Astrocyte (in vitro differentiated cells and primary cell): Measurements from ENCODE around the gene DSCAM. TPM values are rescaled to one million over a fixed set of nuclear protein-coding genes. Genes with fewer than 3 reads are reported as not detected.

Experiments used
- DNase-seq: peaks from one replicate; pipeline ENCODE4 v3.0.0-alpha.2; 2010; ENCODE audit warnings: low read depth
- FAIRE-seq: peaks from 2 replicates; lab custom pipeline; 2011; peaks lifted over from hg19 to GRCh38; lab: Jason Lieb, UNC
- H2AFZ ChIP-seq: 2 replicates; pipeline ENCODE4 v1.6.0; 2012; ENCODE audit warnings: low read depth, low read length, inconsistent platforms
- H3K27ac ChIP-seq: 2 replicates; pipeline ENCODE4 v1.5.1; 2011; ENCODE audit warnings: low read depth, low read length, inconsistent platforms
- H3K27me3 ChIP-seq: 2 replicates; pipeline ENCODE4 v1.6.0; 2011; ENCODE audit warnings: low read length, inconsistent platforms; ENCODE audit not compliant: insufficient read depth
- H3K36me3 ChIP-seq: 2 replicates; pipeline ENCODE4 v1.5.1; 2011; ENCODE audit warnings: low read length, inconsistent platforms; ENCODE audit not compliant: insufficient read depth
- H3K4me1 ChIP-seq: 2 replicates; pipeline ENCODE4 v1.5.1; 2011; ENCODE audit warnings: low read length, inconsistent platforms; ENCODE audit not compliant: insufficient read depth
- H3K4me2 ChIP-seq: 2 replicates; pipeline ENCODE4 v1.6.0; 2012; ENCODE audit warnings: low read length, inconsistent platforms
- H3K4me3 ChIP-seq: 2 replicates; pipeline ENCODE4 v1.5.1; 2011; ENCODE audit warnings: low read depth, mild to moderate bottlenecking, low read length, inconsistent platforms; ENCODE audit not compliant: insufficient read depth
- H3K79me2 ChIP-seq: 2 replicates; pipeline ENCODE4 v1.6.0; 2012; ENCODE audit warnings: mild to moderate bottlenecking, low read length, inconsistent platforms; ENCODE audit not compliant: insufficient read depth
- H3K9ac ChIP-seq: 2 replicates; pipeline ENCODE4 v1.6.0; 2012; ENCODE audit warnings: mild to moderate bottlenecking, low read length, inconsistent platforms
- H3K9me3 ChIP-seq: 2 replicates; pipeline ENCODE4 v1.5.1; 2012; ENCODE audit warnings: low read depth, mild to moderate bottlenecking, low read length, inconsistent platforms; ENCODE audit not compliant: insufficient read depth
- H4K20me1 ChIP-seq: 2 replicates; pipeline ENCODE4 v1.6.0; 2012; ENCODE audit warnings: low read length, inconsistent platforms; ENCODE audit not compliant: insufficient read depth
- H3K27ac Mint-ChIP-seq: one replicate; pipeline ENCODE4 v1.8.0; 2021; ENCODE audit warnings: mild to moderate bottlenecking, mixed read lengths; ENCODE audit not compliant: unreplicated experiment
- H3K27me3 Mint-ChIP-seq: one replicate; pipeline ENCODE4 v1.8.0; 2021; ENCODE audit warnings: low read depth, mixed read lengths; ENCODE audit not compliant: unreplicated experiment
- H3K36me3 Mint-ChIP-seq: one replicate; pipeline ENCODE4 v1.8.0; 2021; ENCODE audit warnings: low read depth, mixed read lengths; ENCODE audit not compliant: unreplicated experiment
- H3K4me1 Mint-ChIP-seq: one replicate; pipeline ENCODE4 v1.8.0; 2021; ENCODE audit warnings: low read depth, mixed read lengths; ENCODE audit not compliant: unreplicated experiment
- H3K4me3 Mint-ChIP-seq: one replicate; pipeline ENCODE4 v1.8.0; 2021; ENCODE audit warnings: mild to moderate bottlenecking, moderate library complexity, mixed read lengths; ENCODE audit not compliant: unreplicated experiment
- H3K9me3 Mint-ChIP-seq: one replicate; pipeline ENCODE4 v1.8.0; 2021; ENCODE audit warnings: mild to moderate bottlenecking, mixed read lengths; ENCODE audit not compliant: unreplicated experiment
- CTCF ChIP-seq: IDR thresholded peaks from 2 replicates; pipeline ENCODE4 v1.5.1; 2011; ENCODE audit warnings: low read depth, mild to moderate bottlenecking, inconsistent platforms, low read length, moderate library complexity; ENCODE audit not compliant: insufficient read depth
- EZH2 ChIP-seq: IDR thresholded peaks from 2 replicates; pipeline ENCODE4 v1.6.1; 2012; ENCODE audit warnings: mild to moderate bottlenecking, low read length, inconsistent platforms; ENCODE audit not compliant: insufficient read depth
- total RNA-seq: library from RNA; stranded (reverse); gene quantifications from 2 replicates; pipeline ENCODE4 v1.2.1, GENCODE V29; 2021

The DSCAM gene
- total RNA-seq, 1 donor from 2014 or later, result 0.18 TPM

GRCh38 chr21:40386981-40387747, 459.8 kb downstream of the DSCAM start:
- Histone ChIP-seq H3K36me3 (no peaks in the 10 kb centered on the region), H3K4me2 (no peak overlapping the region), H3K79me2 (no peaks in the 10 kb centered on the region), H4K20me1 (no peaks in the 10 kb centered on the region), H3K4me3 (no peak overlapping the region), H2AFZ (no peak overlapping the region), H3K9me3 (no peaks in the 10 kb centered on the region), H3K9ac (no peak overlapping the region), H3K27me3 (no peaks in the 10 kb centered on the region), H3K27ac (no peak overlapping the region), H3K4me1 (no peaks in the 10 kb centered on the region)
- DNase-seq, result no peak
- Mint-ChIP-seq H3K4me1 (no peaks in the 10 kb centered on the region), H3K36me3 (no peaks in the 10 kb centered on the region), H3K27ac (no peak overlapping the region), H3K27me3 (no peaks in the 10 kb centered on the region), H3K9me3 (no peaks in the 10 kb centered on the region), H3K4me3 (no peak overlapping the region)
- TF ChIP-seq CTCF (no peak), EZH2 (no peak)
- FAIRE-seq, result no peak

GRCh38 chr21:40386294-40386911, 460.6 kb downstream of the DSCAM start:
- Mint-ChIP-seq H3K36me3 (no peaks in the 10 kb centered on the region), H3K4me3 (no peak overlapping the region), H3K27me3 (no peaks in the 10 kb centered on the region), H3K27ac (no peak overlapping the region), H3K4me1 (no peaks in the 10 kb centered on the region), H3K9me3 (no peaks in the 10 kb centered on the region)
- Histone ChIP-seq H3K4me1 (no peaks in the 10 kb centered on the region), H4K20me1 (no peaks in the 10 kb centered on the region), H3K36me3 (no peaks in the 10 kb centered on the region), H3K4me2 (peak overlapping the region; percentile 37), H3K27me3 (no peaks in the 10 kb centered on the region), H3K79me2 (no peaks in the 10 kb centered on the region), H3K4me3 (no peak overlapping the region), H3K27ac (no peak overlapping the region), H3K9me3 (no peaks in the 10 kb centered on the region), H3K9ac (no peak overlapping the region), H2AFZ (no peak overlapping the region)
- DNase-seq (peak; percentile 4), FAIRE-seq (no peak)
- TF ChIP-seq CTCF (peak; percentile 55), EZH2 (no peak)

- Histone ChIP-seq H3K9me3 (no peaks in the 10 kb centered on the region), H3K4me1 (no peaks in the 10 kb centered on the region), H3K4me3 (no peak overlapping the region), H3K27ac (no peak overlapping the region), H3K36me3 (no peaks in the 10 kb centered on the region), H3K27me3 (no peaks in the 10 kb centered on the region), H3K4me2 (peak overlapping the region; percentile 37), H3K79me2 (no peaks in the 10 kb centered on the region), H2AFZ (no peak overlapping the region), H3K9ac (no peak overlapping the region), H4K20me1 (no peaks in the 10 kb centered on the region)
- no peaks in the 10 kb centered on the region for H3K27me3 Mint-ChIP-seq
- DNase-seq, result no peak
- H3K9me3 Mint-ChIP-seq, result no peaks in the 10 kb centered on the region
- TF ChIP-seq EZH2, result no peak
- no peak for TF ChIP-seq CTCF
- no peaks in the 10 kb centered on the region for H3K4me1 Mint-ChIP-seq
- H3K36me3 Mint-ChIP-seq, result no peaks in the 10 kb centered on the region
- no peak for FAIRE-seq
- no peak overlapping the region for H3K27ac Mint-ChIP-seq
- no peak overlapping the region for H3K4me3 Mint-ChIP-seq
These were observed 461.1 kb downstream of the DSCAM start for GRCh38 chr21:40385883-40386282.
